Vagina (tissue), 2 donors: ENCODE measurements around the gene HYCC1. TPM values are rescaled to one million over a fixed set of nuclear protein-coding genes. Genes with fewer than 3 reads are reported as not detected.

Experiments used
- DNase-seq, 2 donors: peaks; one replicate each; pipeline ENCODE4 v3.0.0-alpha.2; 2017; ENCODE audit errors: extremely low spot score in 2 of 2
- H3K27ac ChIP-seq: fragments of 200-600 bp; sonication (generic); one replicate; pipeline ENCODE4 v1.5.1; 2019
- H3K27me3 ChIP-seq: fragments of 200-600 bp; sonication (generic); one replicate; pipeline ENCODE4 v1.5.1; 2019
- H3K36me3 ChIP-seq, 2 donors: fragments of 200-600 bp; sonication (generic); one replicate each; pipeline ENCODE4 v1.5.1; 2017 to 2019
- H3K4me1 ChIP-seq: fragments of 200-600 bp; sonication (generic); one replicate; pipeline ENCODE4 v1.5.1; 2019
- H3K4me3 ChIP-seq, 2 donors: fragments of 200-600 bp; sonication (generic); 1 replicate in 1 of 2; 2 replicates in 1 of 2; pipeline ENCODE4 v1.5.1; 2016 to 2019
- H3K9me3 ChIP-seq: fragments of 200-600 bp; sonication (generic); one replicate; pipeline ENCODE4 v1.5.1; 2019
- CTCF ChIP-seq, 3 experiments: fragments of 450-650 bp in 2 of 3; fragments of 200-600 bp in 1 of 3; sonication (generic) in 1 of 3; IDR thresholded peaks; one replicate each; pipeline ENCODE4 v1.5.1; 2017 to 2019; ENCODE audit warnings: antibody characterized with exemption in 3 of 3, mild to moderate bottlenecking in 2 of 3, moderate library complexity in 2 of 3
- POLR2A ChIP-seq, 2 donors: fragments of 450-650 bp; IDR thresholded peaks; one replicate each; pipeline ENCODE4 v1.6.1; 2017; ENCODE audit warnings: antibody characterized with exemption in 2 of 2, mild to moderate bottlenecking in 2 of 2, moderate library complexity in 2 of 2
- POLR2AphosphoS5 ChIP-seq, 2 donors: sonication (generic); formaldehyde crosslinking; IDR thresholded peaks; one replicate each; pipeline ENCODE4 v1.9.0; 2017; ENCODE audit warnings: antibody characterized with exemption in 2 of 2, mild to moderate bottlenecking in 2 of 2, low read depth in 1 of 2; ENCODE audit not compliant: insufficient read depth in 1 of 2
- intact Hi-C: fragments of 100-400 bp; cut with DNase I; formaldehyde crosslinking; loops from one replicate; pipeline ENCODE4 v1.15.1; 2023
- total RNA-seq: library from RNA; depleted of rRNA; stranded (reverse); fragments of >200 nt; gene quantifications from one replicate; pipeline ENCODE4 v1.2.3, GENCODE V29; 2016

Gene HYCC1
- total RNA-seq, 1 donor from 2014 or later, result 23.6 TPM

DNA sequence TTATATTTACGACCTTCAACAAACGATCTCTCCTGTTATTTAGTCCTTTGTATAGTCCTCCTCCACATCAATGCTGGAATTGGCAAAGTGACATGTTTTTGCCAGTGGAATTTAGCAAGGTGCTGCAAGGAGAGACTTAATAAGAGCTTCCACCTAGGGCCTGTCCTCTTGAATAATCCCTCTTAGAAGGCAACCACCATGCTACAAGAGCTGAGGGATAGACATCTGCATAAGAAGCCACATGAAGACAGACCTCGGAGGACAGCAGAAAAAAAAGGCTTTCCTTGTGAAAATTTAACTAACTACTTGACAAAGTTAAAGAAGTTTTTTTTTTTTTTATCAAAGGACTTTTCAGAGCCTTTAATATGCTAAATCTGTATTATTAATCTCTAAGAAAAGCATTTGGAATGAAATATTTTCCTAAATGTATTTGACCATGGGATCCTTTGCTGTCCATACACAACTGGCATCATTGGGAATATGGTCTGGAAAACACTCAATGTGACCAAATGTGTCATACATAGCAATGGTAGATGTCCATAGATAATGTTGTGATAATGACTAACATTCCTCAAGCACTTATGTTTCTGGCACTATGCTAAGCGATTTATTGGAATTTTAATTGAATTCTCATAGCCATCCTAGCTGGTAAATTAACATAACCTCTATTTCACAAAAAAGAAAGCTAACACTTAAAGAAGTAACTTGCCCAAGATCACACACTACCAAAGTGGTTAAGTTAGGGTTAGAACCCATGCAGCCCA lies 13.2 kb downstream of the HYCC1 start:
- Histone ChIP-seq H3K4me3 (no peak overlapping the region), H3K4me1 (peaks cover 30% of the 10 kb centered on the region), H3K27me3 (no peaks in the 10 kb centered on the region), H3K36me3 (no peaks in the 10 kb centered on the region), H3K27ac (no peak overlapping the region), H3K9me3 (no peaks in the 10 kb centered on the region)
- no peak for DNase-seq
- intact Hi-C loops, result no loop called here
- TF ChIP-seq CTCF (IDR thresholded peaks at IDR 0.05) (no peak), POLR2A (IDR thresholded peaks at IDR 0.05) (no peak), POLR2AphosphoS5 (IDR thresholded peaks at IDR 0.05; ENCODE audit: insufficient read depth in 1 of 2, low read depth in 1 of 2) (no peak)

GRCh38 chr7:22998519-22998896 lies 15.4 kb downstream of the HYCC1 start:
- DNase-seq, result no peak
- no peaks in the 10 kb centered on the region for H3K9me3 ChIP-seq
- no peak overlapping the region for H3K4me3 ChIP-seq
- H3K27ac ChIP-seq, result no peak overlapping the region
- TF ChIP-seq POLR2A (IDR thresholded peaks at IDR 0.05) (no peak), POLR2AphosphoS5 (IDR thresholded peaks at IDR 0.05; ENCODE audit: insufficient read depth in 1 of 2, low read depth in 1 of 2) (no peak), CTCF (IDR thresholded peaks at IDR 0.05) (no peak)
- peaks cover 20% of the 10 kb centered on the region for H3K4me1 ChIP-seq
- H3K36me3 ChIP-seq, result no peaks in the 10 kb centered on the region
- H3K27me3 ChIP-seq, result no peaks in the 10 kb centered on the region
- intact Hi-C loops, result no loop called here

DNA sequence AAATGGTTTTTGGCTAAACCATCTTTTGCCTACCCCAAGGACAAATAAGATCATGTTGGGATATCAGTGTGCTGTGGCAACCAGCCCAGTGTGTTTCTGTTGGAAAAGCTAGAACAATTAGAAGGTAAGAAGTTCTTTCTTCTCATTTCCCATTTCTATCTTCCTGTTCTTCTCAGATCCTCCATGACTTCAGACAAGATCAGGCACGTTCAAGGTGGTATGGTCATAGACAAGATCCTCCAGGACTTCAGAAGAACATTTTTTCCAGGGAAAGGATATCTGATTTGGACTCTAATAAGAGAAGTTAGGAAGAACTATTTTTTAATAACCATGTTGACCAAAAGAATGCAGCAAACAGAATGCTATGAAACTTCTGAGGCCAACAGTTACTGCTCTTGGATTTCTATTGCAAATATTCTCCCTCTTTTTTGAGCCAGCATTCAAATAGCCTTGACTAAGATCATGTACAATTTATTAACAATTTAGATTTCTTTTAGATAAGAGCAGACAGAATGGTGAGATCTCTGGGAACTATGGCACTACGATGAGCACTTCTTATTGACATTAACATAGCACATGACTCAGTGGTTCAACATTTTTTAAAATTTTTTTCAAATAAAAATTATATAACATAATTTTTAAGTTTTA lies 15.9 kb downstream of the HYCC1 start:
- Histone ChIP-seq H3K4me3 (no peak overlapping the region), H3K36me3 (no peaks in the 10 kb centered on the region), H3K9me3 (no peaks in the 10 kb centered on the region), H3K27me3 (no peaks in the 10 kb centered on the region), H3K4me1 (peaks cover 15% of the 10 kb centered on the region), H3K27ac (no peak overlapping the region)
- intact Hi-C loops, result no loop called here
- TF ChIP-seq POLR2A (IDR thresholded peaks at IDR 0.05), result no peak
- no peak for DNase-seq

- H3K9me3 ChIP-seq, result no peaks in the 10 kb centered on the region
- TF ChIP-seq POLR2AphosphoS5 (IDR thresholded peaks at IDR 0.05; ENCODE audit: insufficient read depth in 1 of 2, low read depth in 1 of 2) (no peak), POLR2A (IDR thresholded peaks at IDR 0.05) (no peak)
- no peaks in the 10 kb centered on the region for H3K27me3 ChIP-seq
- no peak for DNase-seq
- intact Hi-C loops, result no loop called here
- no peak overlapping the region for H3K27ac ChIP-seq
- peaks cover 12% of the 10 kb centered on the region for H3K4me1 ChIP-seq
- H3K4me3 ChIP-seq, result no peak overlapping the region
- no peaks in the 10 kb centered on the region for H3K36me3 ChIP-seq
These were observed 17.5 kb downstream of the HYCC1 start for GRCh38 chr7:22996470-22996869.

- no peaks in the 10 kb centered on the region for H3K9me3 ChIP-seq
- no peak overlapping the region for H3K4me3 ChIP-seq
- intact Hi-C loops, result no loop called here
- no peak for DNase-seq
- H3K36me3 ChIP-seq, result no peaks in the 10 kb centered on the region
- TF ChIP-seq POLR2A (IDR thresholded peaks at IDR 0.05) (no peak), CTCF (IDR thresholded peaks at IDR 0.05) (no peak), POLR2AphosphoS5 (IDR thresholded peaks at IDR 0.05; ENCODE audit: insufficient read depth in 1 of 2, low read depth in 1 of 2) (no peak)
- no peaks in the 10 kb centered on the region for H3K27me3 ChIP-seq
- H3K27ac ChIP-seq, result no peak overlapping the region
- H3K4me1 ChIP-seq, result peaks cover 12% of the 10 kb centered on the region
These were observed 18.9 kb downstream of the HYCC1 start for GRCh38 chr7:22995011-22995410.
